NCI-H1694 (cell line): Measurements from ENCODE around the gene SORCS2.
"Not testable (repeated sequence)": the region's sequence is repeated elsewhere in the genome, so short reads cannot be mapped to it uniquely, and the experiment has no call there.

ENCODE experiments used
- DNase-seq: peaks from one replicate; lab custom pipeline; 2025; lab: John Stamatoyannopoulos, UW

The SORCS2 gene

GRCh38 chr4:7199771-7200441 lies 7.6 kb downstream of the SORCS2 start:
- DNase-seq: no peak

DNA sequence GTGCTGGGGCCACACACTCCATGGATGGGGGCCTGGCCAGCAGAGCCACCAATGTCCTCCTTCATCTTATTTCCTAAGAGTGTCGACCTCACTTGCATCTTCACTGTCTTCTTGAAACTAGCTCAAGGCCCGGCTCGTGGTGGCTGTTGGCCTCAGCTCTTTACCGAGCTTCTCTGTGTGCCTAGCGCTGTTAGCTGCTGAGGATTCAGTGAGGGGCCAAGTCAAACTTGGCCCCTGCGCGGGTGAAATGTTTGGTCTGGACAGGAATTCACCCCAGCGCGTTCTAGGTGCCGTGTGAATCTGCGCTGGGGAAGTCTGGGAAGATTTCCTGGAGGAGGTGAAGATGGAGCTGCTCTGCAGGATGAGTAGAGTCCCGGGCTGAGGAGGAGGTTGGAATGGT lies 8.5 kb downstream of the SORCS2 start:
- no peak for DNase-seq

DNA sequence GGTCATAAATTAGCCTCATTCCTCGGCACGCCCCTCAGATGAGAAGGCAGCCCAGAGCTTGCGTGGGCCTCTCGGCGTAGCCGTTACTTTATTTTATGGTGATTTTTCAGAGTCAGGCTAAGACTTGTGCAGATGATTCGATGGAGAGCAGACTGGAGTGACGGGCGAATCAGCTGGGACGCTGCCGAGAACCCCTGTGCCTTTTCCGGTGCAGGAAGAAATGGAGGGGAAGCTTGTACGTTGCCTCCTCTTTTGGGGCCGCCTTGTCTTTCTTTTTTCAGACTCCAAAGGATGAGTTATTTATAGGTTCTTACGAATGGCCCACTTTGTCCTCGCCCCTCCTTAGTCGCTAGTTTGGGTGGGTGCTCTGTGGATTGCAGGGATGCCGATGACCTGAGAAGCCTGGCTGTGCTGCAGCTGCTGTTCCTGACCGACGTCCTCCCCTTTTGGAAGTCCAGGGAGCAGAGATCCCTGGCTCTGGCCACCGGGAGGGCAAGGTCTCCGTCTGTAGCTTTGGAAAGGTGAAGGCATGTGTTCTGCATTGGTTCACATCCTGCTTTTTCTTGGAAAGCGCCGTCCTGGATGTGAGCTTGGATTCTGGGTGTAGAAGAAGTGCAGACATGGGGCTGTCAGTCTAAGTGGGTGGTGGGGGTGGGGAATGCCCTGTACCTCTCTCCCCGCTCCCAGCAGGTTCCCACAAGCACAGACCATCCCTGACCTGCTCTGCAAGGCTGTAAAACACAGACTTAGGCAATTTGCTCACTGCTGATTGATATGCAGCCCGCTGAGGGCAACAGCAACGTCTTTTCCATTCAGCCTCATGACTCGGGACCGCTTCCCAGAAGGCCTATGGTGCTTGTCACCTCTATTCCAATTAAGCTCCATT lies 9.3 kb downstream of the SORCS2 start:
- DNase-seq: no peak

DNA sequence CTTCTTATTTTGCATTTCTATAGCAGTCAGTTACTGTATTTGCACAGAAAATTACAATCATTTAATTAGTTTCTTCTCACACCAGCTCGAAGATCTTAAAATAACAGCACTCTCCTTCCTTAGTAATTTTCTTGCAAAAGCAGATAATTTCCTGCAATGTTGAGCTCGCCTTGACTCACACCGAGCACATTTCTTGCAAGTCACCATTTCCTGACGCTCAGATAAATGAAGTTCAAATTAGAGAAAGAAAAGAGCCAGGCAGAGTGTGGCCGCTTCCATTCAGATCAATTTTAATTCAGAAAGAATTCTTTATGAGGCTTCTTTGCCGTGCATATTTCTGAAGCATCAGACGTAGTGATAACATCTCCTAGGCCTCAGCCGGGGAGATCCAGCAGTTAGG lies 10.1 kb downstream of the SORCS2 start:
- DNase-seq: no peak

DNA sequence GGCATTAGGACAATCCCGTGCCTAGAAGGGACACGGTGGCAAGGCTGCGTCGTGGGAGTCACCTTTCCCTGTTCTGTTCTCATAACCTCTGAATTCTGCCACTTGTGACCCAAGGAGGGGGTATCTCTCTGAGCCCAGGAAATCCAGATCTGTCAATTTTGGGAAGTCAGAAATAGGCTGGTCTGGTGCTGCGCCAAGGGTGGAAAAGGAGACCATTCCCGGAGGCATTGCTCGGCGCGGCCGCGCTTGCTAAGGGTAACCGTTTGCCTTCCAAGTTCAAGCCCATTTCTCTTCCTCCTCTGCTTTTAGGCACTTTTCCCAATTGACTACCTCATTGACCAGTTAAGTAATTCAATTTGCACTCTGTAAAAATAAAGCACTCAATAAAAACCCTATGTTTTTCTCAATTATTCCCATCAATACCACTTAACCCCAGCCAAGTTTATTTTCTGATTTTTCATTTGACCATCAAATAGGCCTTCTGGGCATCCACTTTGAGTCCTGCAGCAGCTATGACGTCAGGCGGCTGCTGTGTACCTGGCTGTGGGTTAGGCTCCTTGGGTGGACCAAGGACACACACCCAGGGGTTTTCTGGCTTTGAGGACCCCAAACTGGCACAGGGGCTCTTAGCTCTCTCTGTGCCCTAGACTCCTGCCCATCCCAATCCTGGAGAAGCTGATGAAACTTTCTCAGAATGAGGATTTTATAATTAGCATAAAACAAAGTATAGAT lies 12.5 kb downstream of the SORCS2 start:
- no peak for DNase-seq

GRCh38 chr4:7206385-7206784 lies 14.0 kb downstream of the SORCS2 start:
- no peak for DNase-seq

GRCh38 chr4:7206911-7207567 lies 14.7 kb downstream of the SORCS2 start:
- no peak for DNase-seq

- no peak for DNase-seq
These were observed 15.4 kb downstream of the SORCS2 start for GRCh38 chr4:7207628-7208231.

GRCh38 chr4:7208509-7209451 lies 16.4 kb downstream of the SORCS2 start:
- no peak for DNase-seq

DNA sequence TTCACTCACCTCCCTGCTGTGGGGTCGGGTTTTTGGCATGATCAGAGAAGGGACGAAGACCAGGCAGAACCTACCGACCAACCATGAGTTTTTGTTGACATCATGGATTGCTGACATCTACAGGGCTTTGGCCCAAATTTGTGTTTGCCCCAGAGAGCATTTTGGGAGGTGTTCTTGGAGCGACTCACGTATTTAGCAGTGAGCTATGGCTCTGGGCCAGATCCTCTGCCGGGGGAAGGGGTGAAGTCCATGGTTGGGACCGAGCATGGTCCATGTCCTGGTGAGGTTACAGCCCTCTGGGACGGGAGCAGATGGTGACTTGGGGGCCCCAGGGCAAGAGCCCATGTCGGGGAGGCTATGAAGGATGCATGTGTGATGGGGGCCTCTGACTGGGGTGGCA lies 17.4 kb downstream of the SORCS2 start:
- DNase-seq: no peak

GRCh38 chr4:7210824-7211223 lies 18.5 kb downstream of the SORCS2 start:
- no peak for DNase-seq

GRCh38 chr4:7212101-7212674 lies 19.9 kb downstream of the SORCS2 start:
- no peak for DNase-seq

GRCh38 chr4:7212921-7213320 lies 20.6 kb downstream of the SORCS2 start:
- no peak for DNase-seq

DNA sequence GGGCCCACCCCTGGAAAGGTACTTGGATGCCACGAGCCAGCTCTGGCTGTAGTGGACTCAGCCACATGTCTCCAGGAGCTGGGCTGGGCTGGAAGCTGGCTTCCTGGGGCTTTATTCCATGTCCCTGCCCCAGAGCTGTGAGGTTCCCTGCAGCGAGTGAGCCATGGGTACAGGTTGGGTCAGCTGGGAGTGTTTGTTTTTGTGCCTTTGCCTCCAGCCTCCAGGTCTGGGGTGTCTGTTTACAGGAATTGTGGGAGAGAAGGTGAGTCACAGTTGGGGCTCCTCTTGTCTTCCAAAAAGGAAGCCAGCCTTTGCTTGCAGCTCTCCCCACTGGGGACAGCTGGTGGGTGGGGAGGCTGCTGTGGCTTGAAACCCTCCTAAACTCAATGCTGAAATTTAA lies 21.5 kb downstream of the SORCS2 start:
- DNase-seq: no peak

DNA sequence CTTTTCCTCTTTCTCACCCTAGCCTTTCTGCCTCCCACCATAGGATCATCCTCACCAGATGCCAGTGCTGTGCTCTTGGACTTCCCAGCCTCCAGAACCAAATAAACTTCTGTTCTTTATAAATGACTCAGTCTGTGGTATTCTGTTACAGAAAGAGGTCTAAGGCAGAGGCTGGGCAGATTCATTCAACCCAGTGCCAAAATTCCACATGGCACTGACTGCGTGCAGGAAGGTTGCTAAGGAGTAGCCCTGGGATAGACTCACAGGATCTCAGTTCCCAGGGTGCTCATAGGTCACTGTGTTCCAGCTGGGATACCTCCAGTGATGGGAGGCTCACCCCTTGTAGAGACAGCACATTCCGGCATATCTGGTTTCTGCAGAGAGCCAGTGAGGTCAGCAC lies 22.0 kb downstream of the SORCS2 start:
- no peak for DNase-seq

GRCh38 chr4:7215187-7215586 lies 22.8 kb downstream of the SORCS2 start:
- not testable (repeated sequence) for DNase-seq

- DNase-seq: no peak
These were observed 24.7 kb downstream of the SORCS2 start for GRCh38 chr4:7217039-7217438.

GRCh38 chr4:7217474-7218321 lies 25.4 kb downstream of the SORCS2 start:
- DNase-seq: no peak

DNA sequence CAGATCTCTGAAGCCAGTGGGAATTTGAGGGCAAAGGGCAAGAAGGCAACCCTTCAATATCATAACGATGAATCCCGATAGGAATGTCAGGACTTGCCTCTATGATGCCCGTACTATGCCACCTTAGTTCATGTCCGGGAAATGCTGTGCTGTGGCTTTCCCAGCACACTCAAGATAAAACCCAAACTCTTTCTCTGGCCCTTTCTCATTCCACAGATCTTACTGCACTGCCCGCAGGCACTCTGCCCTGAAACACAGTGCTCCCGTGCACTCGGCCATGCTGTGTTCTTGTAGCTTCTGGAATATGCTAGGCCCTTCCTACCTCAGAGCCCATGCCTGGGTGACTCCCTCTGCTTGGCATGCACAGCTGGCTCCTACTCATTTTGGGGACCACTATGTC lies 26.3 kb downstream of the SORCS2 start:
- no peak for DNase-seq
